GM19193 (cell line): ENCODE data around the gene SEC61B.

ENCODE experiments used
- POLR2A ChIP-seq: IDR thresholded peaks from 4 replicates; pipeline ENCODE4 v1.6.1; 2011; ENCODE audit not compliant: insufficient read depth, insufficient read length; ENCODE audit errors: extremely low read depth

SEC61B gene

DNA sequence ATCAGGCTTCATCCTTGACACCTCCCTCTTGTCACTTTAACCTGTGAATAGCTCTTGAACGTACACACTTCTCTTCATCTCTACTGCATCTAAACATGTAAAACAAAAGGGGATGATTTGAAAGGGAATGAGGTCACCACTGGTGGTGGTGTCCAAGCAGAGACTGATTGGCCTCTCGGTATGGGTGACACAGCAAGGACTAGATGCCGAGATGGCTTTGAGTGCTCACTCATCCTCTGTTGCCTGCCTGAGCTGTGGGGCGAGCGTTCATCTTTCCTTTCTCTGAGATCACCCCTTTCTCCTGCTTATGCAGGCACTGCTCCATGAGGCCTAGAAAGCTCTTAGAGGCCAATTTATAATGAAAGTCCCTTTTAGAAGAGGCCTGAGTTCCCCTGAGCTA lies 51.9 kb downstream of the SEC61B start:
- no peak for TF ChIP-seq POLR2A

GRCh38 chr9:99274495-99274894 lies 52.4 kb downstream of the SEC61B start:
- no peak for TF ChIP-seq POLR2A
